Measurements from ENCODE around the gene KRTAP10-3. TPM values are rescaled to one million over a fixed set of nuclear protein-coding genes. Genes with fewer than 3 reads are reported as not detected.
"Not testable (repeated sequence)": the region's sequence is repeated elsewhere in the genome, so short reads cannot be mapped to it uniquely, and the experiment has no call there.

Gene KRTAP10-3
- total RNA-seq, 1 donor from 2014 or later: not detected

GRCh38 chr21:44595524-44595923, 36.9 kb upstream of the KRTAP10-3 start:
- peaks cover 3% of the 10 kb centered on the region for H3K4me1 ChIP-seq
- H3K27me3 ChIP-seq: no peaks in the 10 kb centered on the region
- no peak overlapping the region for H3K27ac ChIP-seq
- H3K9me3 ChIP-seq: no peaks in the 10 kb centered on the region
- ATAC-seq (no peak), DNase-seq (no peak)
- no peak for TF ChIP-seq CTCF (IDR thresholded peaks at IDR 0.05)
- H3K36me3 ChIP-seq: no peaks in the 10 kb centered on the region
- no peak overlapping the region for H3K4me3 ChIP-seq
- intact Hi-C loops (cut with DNase I): no loop called here

DNA sequence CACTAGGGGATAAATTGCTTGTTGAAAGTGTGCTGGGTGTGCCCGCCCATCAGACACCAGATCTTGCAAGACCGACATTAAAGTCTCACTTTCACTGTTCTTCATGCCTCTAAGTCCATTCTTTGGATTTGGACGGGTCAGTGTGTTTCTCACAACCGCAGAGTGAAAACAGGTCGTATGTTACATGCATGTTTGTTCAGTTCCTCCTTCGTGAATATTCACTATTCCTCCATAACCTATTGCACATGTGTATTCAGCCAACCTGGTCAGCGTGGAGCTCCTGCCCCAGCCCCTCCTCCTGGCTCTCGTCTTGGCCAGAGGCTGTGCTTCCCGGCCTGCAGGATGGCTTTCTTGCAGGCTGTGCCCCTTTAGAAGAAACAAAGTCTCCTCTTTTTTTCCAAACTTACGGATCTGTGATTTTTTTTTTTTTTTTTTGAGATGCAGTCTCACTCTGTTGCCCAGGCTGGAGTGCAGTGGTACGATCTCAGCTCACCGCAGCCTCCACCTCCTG, 35.9 kb upstream of the KRTAP10-3 start:
- ATAC-seq: no peak
- no peaks in the 10 kb centered on the region for H3K36me3 ChIP-seq
- no peaks in the 10 kb centered on the region for H3K27me3 ChIP-seq
- no peak for TF ChIP-seq CTCF (IDR thresholded peaks at IDR 0.05)
- peaks cover 3% of the 10 kb centered on the region for H3K4me1 ChIP-seq
- no peak for DNase-seq
- H3K9me3 ChIP-seq: no peaks in the 10 kb centered on the region
- no peak overlapping the region for H3K4me3 ChIP-seq
- no peak overlapping the region for H3K27ac ChIP-seq
- intact Hi-C loops (cut with DNase I): no loop called here

- intact Hi-C loops (cut with DNase I): no loop called here
- Histone ChIP-seq H3K4me1 (peaks cover 3% of the 10 kb centered on the region), H3K9me3 (no peaks in the 10 kb centered on the region), H3K4me3 (no peak overlapping the region), H3K36me3 (no peaks in the 10 kb centered on the region), H3K27me3 (no peaks in the 10 kb centered on the region), H3K27ac (no peak overlapping the region)
- TF ChIP-seq CTCF (IDR thresholded peaks at IDR 0.05): no peak
- ATAC-seq: no peak
- peak; percentile 37 for DNase-seq
Measured at GRCh38 chr21:44593598-44594405, 35.2 kb upstream of the KRTAP10-3 start.

- no peaks in the 10 kb centered on the region for H3K27me3 ChIP-seq
- H3K4me3 ChIP-seq: no peak within 1 kb of the TSS
- no peaks in the 10 kb centered on the region for H3K9me3 ChIP-seq
- H3K4me1 ChIP-seq: peaks cover 3% of the 10 kb centered on the region
- intact Hi-C loops (cut with DNase I): no loop called here
- no peaks in the 10 kb centered on the region for H3K36me3 ChIP-seq
- H3K27ac ChIP-seq: no peak within 1 kb of the TSS
- ATAC-seq (no peak), DNase-seq (peak; percentile 61)
- TF ChIP-seq CTCF (IDR thresholded peaks at IDR 0.05): no peak
Measured at GRCh38 chr21:44592446-44593311, 34.1 kb upstream of the KRTAP10-3 start, which contains the start of gene KRTAP10-6. KRTAP10-6 (minus strand) TSS chr21:44592505; CDS start chr21:44592484, 21 bp downstream.

GRCh38 chr21:44591801-44592130, 33.2 kb upstream of the KRTAP10-3 start:
- H3K4me3 ChIP-seq; H3K27me3 ChIP-seq; H3K36me3 ChIP-seq; H3K27ac ChIP-seq; H3K9me3 ChIP-seq; ATAC-seq; intact Hi-C loops (cut with DNase I); H3K4me1 ChIP-seq: not testable (repeated sequence)
- DNase-seq: peak; percentile 48

DNA sequence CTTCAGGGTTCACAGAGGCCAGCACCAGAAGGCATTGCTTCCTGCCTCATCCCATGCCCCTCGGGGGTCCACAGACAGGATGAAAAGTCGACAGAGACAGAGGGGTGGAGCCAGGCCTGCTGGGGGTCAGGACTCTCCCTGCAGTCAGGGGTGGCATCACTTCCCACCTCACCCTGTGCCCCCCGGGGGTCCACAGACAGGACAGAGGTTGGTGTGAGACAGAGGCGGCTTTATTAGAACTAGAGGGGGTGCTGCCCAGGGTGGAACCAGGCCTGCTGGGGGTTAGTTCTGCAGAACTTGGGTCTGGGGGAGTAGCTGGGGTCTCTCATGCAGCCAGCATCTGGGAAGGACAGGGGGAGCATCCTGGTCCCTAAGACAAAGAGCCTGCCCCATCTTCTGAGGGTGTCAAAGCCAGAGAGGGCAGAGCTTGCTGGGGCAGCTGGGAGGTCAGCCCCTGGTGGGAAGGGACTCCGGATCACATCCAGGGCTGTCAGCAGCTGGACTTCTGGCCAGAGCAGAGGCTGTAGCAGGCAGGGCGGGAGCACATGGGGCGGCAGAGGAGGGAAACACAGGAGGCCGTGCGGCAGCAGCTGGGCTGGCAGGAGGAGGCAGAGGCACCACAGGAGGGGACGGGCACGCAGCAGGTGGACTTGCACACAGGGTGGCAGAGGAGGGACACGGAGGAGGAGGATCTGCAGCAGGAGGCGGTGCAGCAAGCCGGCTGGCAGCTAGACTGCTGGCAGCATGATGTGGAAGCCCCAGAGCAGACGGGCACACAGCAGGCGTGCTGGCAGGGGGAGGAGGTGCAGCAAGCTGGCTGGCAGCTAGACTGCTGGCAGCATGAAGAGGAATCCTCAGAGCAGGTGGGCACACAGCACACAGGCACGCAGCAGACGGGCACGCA, 32.6 kb upstream of the KRTAP10-3 start:
- intact Hi-C loops (cut with DNase I); H3K4me3 ChIP-seq; H3K27ac ChIP-seq; ATAC-seq; H3K9me3 ChIP-seq; H3K36me3 ChIP-seq; H3K27me3 ChIP-seq; H3K4me1 ChIP-seq: not testable (repeated sequence)
- DNase-seq: peak; percentile 50

Measured in upper lobe of right lung (tissue), 1 donor.